HepG2 (cell line): ENCODE measurements around the gene PRUNE1. TPM values are rescaled to one million over a fixed set of nuclear protein-coding genes. Genes with fewer than 3 reads are reported as not detected.
A peak's percentile ranks its signal among the peaks of the same experiment; 100 is the strongest.

Experiments
- ATF4 ChIP-seq, 2 experiments: fragments of 450-650 bp in 1 of 2; sonication (generic) in 1 of 2; formaldehyde crosslinking; IDR thresholded peaks; 2 replicates each; pipeline versions ENCODE4 v1.5.0 to v1.8.0; 2020 to 2022; ENCODE audit warnings: mild to moderate bottlenecking in 1 of 2, missing genetic modification reagents in 1 of 2
- CREM ChIP-seq, 2 experiments: sonication (generic) in 1 of 2; formaldehyde crosslinking in 1 of 2; IDR thresholded peaks; 2 replicates each; pipeline versions ENCODE4 v1.4.0 to v1.6.1; 2016 to 2020; ENCODE audit warnings: antibody characterized with exemption in 1 of 2, mild to moderate bottlenecking in 1 of 2, missing genetic modification reagents in 1 of 2
- DR1 ChIP-seq: sonication (generic); formaldehyde crosslinking; IDR thresholded peaks from 2 replicates; pipeline ENCODE4 v1.8.0; 2021; ENCODE audit warnings: mild to moderate bottlenecking, missing genetic modification reagents, inconsistent platforms
- ETV6 ChIP-seq: sonication (generic); formaldehyde crosslinking; conservative IDR thresholded peaks from 2 replicates; pipeline ENCODE4 v1.4.0; 2020; ENCODE audit warnings: missing genetic modification reagents
- FOXJ3 ChIP-seq: sonication (generic); formaldehyde crosslinking; IDR thresholded peaks from 2 replicates; pipeline ENCODE4 v1.4.0; 2020; ENCODE audit warnings: missing genetic modification reagents, mild to moderate bottlenecking, borderline replicate concordance
- KLF9 ChIP-seq: IDR thresholded peaks from 2 replicates; pipeline ENCODE4 v1.6.1; 2016; ENCODE audit warnings: low read depth
- NFE2L1 ChIP-seq: sonication (generic); formaldehyde crosslinking; IDR thresholded peaks from 2 replicates; pipeline ENCODE4 v1.4.0; 2020; ENCODE audit warnings: missing genetic modification reagents, mild to moderate bottlenecking, borderline replicate concordance
- PHF8 ChIP-seq: sonication (generic); formaldehyde crosslinking; IDR thresholded peaks from 2 replicates; pipeline ENCODE4 v1.5.0; 2020; ENCODE audit warnings: missing genetic modification reagents
- PREB ChIP-seq: sonication (generic); formaldehyde crosslinking; IDR thresholded peaks from 2 replicates; pipeline ENCODE4 v1.4.0; 2020; ENCODE audit warnings: missing genetic modification reagents
- RARA ChIP-seq: IDR thresholded peaks from 2 replicates; pipeline ENCODE4 v1.6.1; 2016; ENCODE audit warnings: missing genetic modification reagents, missing compliant biosample characterization
- SMAD1 ChIP-seq: sonication (generic); formaldehyde crosslinking; IDR thresholded peaks from 2 replicates; pipeline ENCODE4 v1.4.0; 2020; ENCODE audit warnings: missing genetic modification reagents, low read depth, mild to moderate bottlenecking, borderline replicate concordance
- ZFP82 ChIP-seq: sonication (generic); formaldehyde crosslinking; IDR thresholded peaks from 2 replicates; pipeline ENCODE4 v1.5.1; 2020; ENCODE audit warnings: mild to moderate bottlenecking, missing genetic modification reagents, borderline replicate concordance
- ZNF24 ChIP-seq: fragments of 450-650 bp; IDR thresholded peaks from 2 replicates; pipeline ENCODE4 v1.6.1; 2017; ENCODE audit warnings: antibody characterized with exemption, mild to moderate bottlenecking
- ZNF530 ChIP-seq: sonication (generic); formaldehyde crosslinking; IDR thresholded peaks from 2 replicates; pipeline ENCODE4 v1.5.0; 2020; ENCODE audit warnings: low read depth, mild to moderate bottlenecking, missing genetic modification reagents
- ZNF605 ChIP-seq: sonication (generic); formaldehyde crosslinking; IDR thresholded peaks from 2 replicates; pipeline ENCODE4 v1.8.0; 2022; ENCODE audit warnings: mild to moderate bottlenecking, missing genetic modification reagents
- polyA plus RNA-seq, 8 experiments: library from polyadenylated mRNA; depleted of rRNA in 3 of 8; stranded (reverse) in 7 of 8; unstranded in 1 of 8; fragments of >200 nt; fragmentation: Illumina TruSeq in 4 of 8; extraction: Trizol in 4 of 8; gene quantifications; 2 replicates each; pipeline versions ENCODE4 v1.2.1 to v1.2.3, GENCODE V29; 2011 to 2016; ENCODE audit warnings: low read depth in 4 of 8, missing spikeins in 1 of 8, mixed read lengths in 1 of 8; ENCODE audit not compliant: insufficient read depth in 1 of 8
- total RNA-seq, 5 experiments: library from RNA; depleted of rRNA; stranded (reverse); fragments of >200 nt; fragmentation: Illumina TruSeq; extraction: Trizol; gene quantifications; 2 replicates each; pipeline ENCODE4 v1.2.3, GENCODE V29; 2016; ENCODE audit warnings: low read depth in 1 of 5
- TF ChIP-seq, protein P1 (sequence below): sonication (generic); formaldehyde crosslinking; IDR thresholded peaks from 2 replicates; pipeline ENCODE4 v1.8.0; 2022; ENCODE audit warnings: mild to moderate bottlenecking, missing genetic modification reagents
- TF ChIP-seq, protein P2 (sequence below): sonication (generic); formaldehyde crosslinking; IDR thresholded peaks from 2 replicates; pipeline ENCODE4 v1.8.1; 2022; ENCODE audit warnings: low read depth, mild to moderate bottlenecking, missing genetic modification reagents
- TF ChIP-seq, protein P3 (sequence below): IDR thresholded peaks from 2 replicates; pipeline ENCODE4 v1.6.1; 2016; ENCODE audit warnings: mild to moderate bottlenecking
- TF ChIP-seq, protein P4 (sequence below): sonication (generic); formaldehyde crosslinking; IDR thresholded peaks from 2 replicates; pipeline ENCODE4 v1.5.0; 2020; ENCODE audit warnings: missing genetic modification reagents, mild to moderate bottlenecking, borderline replicate concordance

The PRUNE1 gene
- total and polyA plus RNA-seq, 2 of the 13 experiments (the other 11 are each of a cell fraction or from before 2014, with no cell fraction given): 19.0 to 31.9 TPM

DNA sequence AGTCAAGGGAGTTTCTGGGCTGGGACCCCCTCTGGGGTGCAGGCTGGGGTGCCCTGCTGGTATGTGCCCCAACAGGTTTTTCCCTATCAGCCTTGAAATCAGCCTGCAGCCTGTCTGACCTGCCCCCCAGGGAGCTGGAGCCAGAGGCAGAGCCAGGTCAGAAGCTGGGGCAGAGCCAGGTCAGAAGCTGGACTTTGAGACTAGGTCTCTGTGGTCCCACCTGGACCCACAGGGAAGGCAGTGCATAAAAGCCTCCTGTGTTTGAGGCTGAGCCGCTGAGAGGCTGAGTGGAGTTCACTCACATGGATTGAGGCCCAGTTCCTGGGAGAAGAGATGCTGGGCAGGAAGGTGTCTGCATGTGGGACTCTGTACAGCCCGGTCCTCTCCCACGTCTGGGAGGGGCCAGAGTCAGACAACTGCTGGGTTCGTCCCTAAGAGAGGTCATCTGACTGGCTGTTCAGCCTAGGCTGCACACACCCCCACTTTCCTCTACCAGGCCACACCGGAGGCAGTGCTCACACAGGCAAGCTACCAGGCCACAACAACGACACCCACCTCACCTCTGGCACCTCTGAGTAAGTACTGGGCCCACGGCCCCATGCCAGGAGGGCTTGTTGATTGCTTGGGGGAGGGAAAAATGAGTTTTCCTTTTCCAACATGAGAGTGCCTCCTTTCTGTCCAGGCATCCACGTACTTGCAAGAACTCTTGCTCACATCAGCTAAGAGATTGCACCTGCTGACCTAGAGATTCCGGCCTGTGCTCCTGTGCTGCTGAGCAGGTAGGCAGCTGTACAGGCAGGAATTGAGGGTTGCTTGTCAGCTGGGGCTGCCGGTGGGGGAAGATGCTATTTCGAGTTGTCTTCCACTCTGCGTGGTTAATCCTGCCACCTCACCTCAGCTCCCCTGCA is 26.2 kb upstream of the PRUNE1 start, which contains the start of gene ANXA9 (continued):
- TF ChIP-seq SMAD1 (no peak), ZNF530 (CRISPR knock-in tag) (no peak), CREM (IDR thresholded peaks at IDR 0.05) (no peak; the same call in 1 of the 2 replicates), CREM (CRISPR knock-in tag; IDR thresholded peaks at IDR 0.05) (no peak), ETV6 (CRISPR knock-in tag) (no peak), ZNF24 (no peak), KLF9 (CRISPR knock-in tag) (no peak), ZFP82 (CRISPR knock-in tag) (no peak), PREB (CRISPR knock-in tag) (no peak), ATF4 (CRISPR knock-in tag; IDR thresholded peaks at IDR 0.05) (no peak), RARA (CRISPR knock-in tag) (peak; percentile 93), ZNF605 (CRISPR knock-in tag) (peak; percentile 91), NFE2L1 (CRISPR knock-in tag) (no peak), DR1 (no peak), FOXJ3 (CRISPR knock-in tag) (0 out of 2 replicates have a peak, but pooled peaks have one; percentile 50), PHF8 (CRISPR knock-in tag) (peak; percentile 37; the same call in 1 of the 2 replicates)
- TF ChIP-seq, protein P1, sequence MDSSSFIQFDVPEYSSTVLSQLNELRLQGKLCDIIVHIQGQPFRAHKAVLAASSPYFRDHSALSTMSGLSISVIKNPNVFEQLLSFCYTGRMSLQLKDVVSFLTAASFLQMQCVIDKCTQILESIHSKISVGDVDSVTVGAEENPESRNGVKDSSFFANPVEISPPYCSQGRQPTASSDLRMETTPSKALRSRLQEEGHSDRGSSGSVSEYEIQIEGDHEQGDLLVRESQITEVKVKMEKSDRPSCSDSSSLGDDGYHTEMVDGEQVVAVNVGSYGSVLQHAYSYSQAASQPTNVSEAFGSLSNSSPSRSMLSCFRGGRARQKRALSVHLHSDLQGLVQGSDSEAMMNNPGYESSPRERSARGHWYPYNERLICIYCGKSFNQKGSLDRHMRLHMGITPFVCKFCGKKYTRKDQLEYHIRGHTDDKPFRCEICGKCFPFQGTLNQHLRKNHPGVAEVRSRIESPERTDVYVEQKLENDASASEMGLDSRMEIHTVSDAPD (CRISPR knock-in tag): no peak
- TF ChIP-seq, protein P2, sequence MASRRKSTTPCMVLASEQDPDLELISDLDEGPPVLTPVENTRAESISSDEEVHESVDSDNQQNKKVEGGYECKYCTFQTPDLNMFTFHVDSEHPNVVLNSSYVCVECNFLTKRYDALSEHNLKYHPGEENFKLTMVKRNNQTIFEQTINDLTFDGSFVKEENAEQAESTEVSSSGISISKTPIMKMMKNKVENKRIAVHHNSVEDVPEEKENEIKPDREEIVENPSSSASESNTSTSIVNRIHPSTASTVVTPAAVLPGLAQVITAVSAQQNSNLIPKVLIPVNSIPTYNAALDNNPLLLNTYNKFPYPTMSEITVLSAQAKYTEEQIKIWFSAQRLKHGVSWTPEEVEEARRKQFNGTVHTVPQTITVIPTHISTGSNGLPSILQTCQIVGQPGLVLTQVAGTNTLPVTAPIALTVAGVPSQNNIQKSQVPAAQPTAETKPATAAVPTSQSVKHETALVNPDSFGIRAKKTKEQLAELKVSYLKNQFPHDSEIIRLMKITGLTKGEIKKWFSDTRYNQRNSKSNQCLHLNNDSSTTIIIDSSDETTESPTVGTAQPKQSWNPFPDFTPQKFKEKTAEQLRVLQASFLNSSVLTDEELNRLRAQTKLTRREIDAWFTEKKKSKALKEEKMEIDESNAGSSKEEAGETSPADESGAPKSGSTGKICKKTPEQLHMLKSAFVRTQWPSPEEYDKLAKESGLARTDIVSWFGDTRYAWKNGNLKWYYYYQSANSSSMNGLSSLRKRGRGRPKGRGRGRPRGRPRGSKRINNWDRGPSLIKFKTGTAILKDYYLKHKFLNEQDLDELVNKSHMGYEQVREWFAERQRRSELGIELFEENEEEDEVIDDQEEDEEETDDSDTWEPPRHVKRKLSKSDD: no peak
- TF ChIP-seq, protein P3, sequence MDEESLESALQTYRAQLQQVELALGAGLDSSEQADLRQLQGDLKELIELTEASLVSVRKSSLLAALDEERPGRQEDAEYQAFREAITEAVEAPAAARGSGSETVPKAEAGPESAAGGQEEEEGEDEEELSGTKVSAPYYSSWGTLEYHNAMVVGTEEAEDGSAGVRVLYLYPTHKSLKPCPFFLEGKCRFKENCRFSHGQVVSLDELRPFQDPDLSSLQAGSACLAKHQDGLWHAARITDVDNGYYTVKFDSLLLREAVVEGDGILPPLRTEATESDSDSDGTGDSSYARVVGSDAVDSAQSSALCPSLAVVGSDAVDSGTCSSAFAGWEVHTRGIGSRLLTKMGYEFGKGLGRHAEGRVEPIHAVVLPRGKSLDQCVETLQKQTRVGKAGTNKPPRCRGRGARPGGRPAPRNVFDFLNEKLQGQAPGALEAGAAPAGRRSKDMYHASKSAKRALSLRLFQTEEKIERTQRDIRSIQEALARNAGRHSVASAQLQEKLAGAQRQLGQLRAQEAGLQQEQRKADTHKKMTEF: peak; percentile 61; the same call in 1 of the 2 replicates
- TF ChIP-seq, protein P4, sequence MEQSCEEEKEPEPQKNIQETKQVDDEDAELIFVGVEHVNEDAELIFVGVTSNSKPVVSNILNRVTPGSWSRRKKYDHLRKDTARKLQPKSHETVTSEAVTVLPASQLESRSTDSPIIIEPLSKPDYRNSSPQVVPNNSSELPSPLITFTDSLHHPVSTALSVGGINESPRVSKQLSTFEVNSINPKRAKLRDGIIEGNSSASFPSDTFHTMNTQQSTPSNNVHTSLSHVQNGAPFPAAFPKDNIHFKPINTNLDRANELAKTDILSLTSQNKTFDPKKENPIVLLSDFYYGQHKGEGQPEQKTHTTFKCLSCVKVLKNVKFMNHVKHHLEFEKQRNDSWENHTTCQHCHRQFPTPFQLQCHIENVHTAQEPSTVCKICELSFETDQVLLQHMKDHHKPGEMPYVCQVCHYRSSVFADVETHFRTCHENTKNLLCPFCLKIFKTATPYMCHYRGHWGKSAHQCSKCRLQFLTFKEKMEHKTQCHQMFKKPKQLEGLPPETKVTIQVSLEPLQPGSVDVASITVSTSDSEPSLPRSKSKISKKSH (CRISPR knock-in tag): no peak
